ENCODE measurements around the gene KLF18. TPM values are rescaled to one million over a fixed set of nuclear protein-coding genes. Genes with fewer than 3 reads are reported as not detected.

Gene KLF18
- total RNA-seq, 1 experiment from 2014 or later = 0.07 TPM

GRCh38 chr1:44108241-44108640, 33.2 kb downstream of the KLF18 start:
- TF ChIP-seq ZFX (IDR thresholded peaks at IDR 0.05) (no peak), REST (IDR thresholded peaks at IDR 0.05; ENCODE audit: low read depth) (no peak), SIN3A (IDR thresholded peaks at IDR 0.05; ENCODE audit: low read depth) (no peak), POLR2AphosphoS5 (IDR thresholded peaks at IDR 0.05; ENCODE audit: low read depth, low read length) (no peak), YY1 (IDR thresholded peaks at IDR 0.05; ENCODE audit: extremely low read depth, insufficient replicate concordance, low read depth, low read length) (no peak), JUND (IDR thresholded peaks at IDR 0.05) (no peak), EZH2 (IDR thresholded peaks at IDR 0.05) (no peak), TCF7L2 (IDR thresholded peaks at IDR 0.05; ENCODE audit: borderline replicate concordance, extremely low read depth, insufficient read depth, insufficient read length) (no peak), SRF (IDR thresholded peaks at IDR 0.05; ENCODE audit: low read depth) (no peak), ELF1 (IDR thresholded peaks at IDR 0.05; ENCODE audit: borderline replicate concordance, low read depth) (no peak), ATF3 (IDR thresholded peaks at IDR 0.05) (no peak), CTCF (IDR thresholded peaks at IDR 0.05 in 2 of 3, conservative IDR thresholded peaks at IDR 0.05 in 1 of 3; ENCODE audit: borderline replicate concordance in 1 of 3, insufficient read depth in 1 of 3, low read depth in 2 of 3, low read length in 2 of 3) (no peak), ZBTB33 (IDR thresholded peaks at IDR 0.05; ENCODE audit: extremely low read depth, insufficient replicate concordance, low read length) (no peak)
- intact Hi-C loops (cut with micrococcal nuclease) = loop anchor here (10.0 kb wide), 1 partner anchor 547 kb away; no protein-coding TSS in a partner anchor
- H3K27me3 ChIP-seq (ENCODE audit: insufficient read depth, low read length) = peaks cover 5% of the 10 kb centered on the region; the same call in 1 of the 2 replicates
- no peaks in the 10 kb centered on the region for H3K9me2 ChIP-seq (ENCODE audit: insufficient read depth)
- H2AFZ ChIP-seq (ENCODE audit: low read depth, low read length, poor library complexity, severe bottlenecking) = no peak overlapping the region
- H3K79me2 ChIP-seq (ENCODE audit: insufficient read depth, low read length) = no peaks in the 10 kb centered on the region
- no peaks in the 10 kb centered on the region for H3K36me3 ChIP-seq (ENCODE audit: control insufficient read depth in 1 of 2, insufficient read depth in 2 of 2, low read length in 2 of 2)
- H3K4me1 ChIP-seq (ENCODE audit: control insufficient read depth in 1 of 2, insufficient read depth in 2 of 2, low read length in 2 of 2) = 0 out of 4 replicates have a peak, but pooled peaks cover 0 to 3% of the 10 kb centered on the region in 2 experiments
- H3K27ac ChIP-seq (ENCODE audit: low read depth, low read length) = no peak overlapping the region
- ChIA-PET POLR2A (interaction anchor here (0.6 kb wide), 1 partner anchor 522 kb away, joined by 3 read pairs; no protein-coding TSS in a partner anchor), RAD21 (ENCODE audit: low non-redundant PET in 1 of 2, low total read pairs in 2 of 2, uncharacterized antibody in 2 of 2, unreplicated experiment in 2 of 2) (no interaction called here), CTCF (interaction anchor here (1.8 kb wide), 1 partner anchor 15 kb away, joined by 6 read pairs; no protein-coding TSS in a partner anchor)
- H4K20me1 ChIP-seq (ENCODE audit: insufficient read depth) = no peaks in the 10 kb centered on the region
- H3K4me2 ChIP-seq (ENCODE audit: low read length) = no peak overlapping the region
- DNase-seq (ENCODE audit: low read depth, low spot score) = no peak
- no peak overlapping the region for H3K9ac ChIP-seq (ENCODE audit: low read length)
- no peak for ATAC-seq
- H3K9me3 ChIP-seq (ENCODE audit: control insufficient read depth in 1 of 2, insufficient read depth in 1 of 2, low read depth in 1 of 2, low read length in 2 of 2) = no peaks in the 10 kb centered on the region
- H3K4me3 ChIP-seq (replicated peaks in 1 of 2; ENCODE audit: low read depth in 1 of 2, low read length in 2 of 2) = no peak overlapping the region
- no TSS peak for BruUV-seq (replicated peaks)
